BLaER1 treated with 17β-estradiol and CSF1 and Interleukin-3, amounts not matched to agents 10 nM and 100 nM (cell line): ENCODE measurements around the gene HSFX3.
"Not testable (repeated sequence)": the region's sequence is repeated elsewhere in the genome, so short reads cannot be mapped to it uniquely, and the experiment has no call there.

Experiments
- H3K27ac ChIP-seq, 11 experiments: shearing (Covaris generic); formaldehyde crosslinking; 2 replicates each; pipeline ENCODE4 v1.8.1; 2022
- H3K27me3 ChIP-seq, 11 experiments: shearing (Covaris generic); formaldehyde crosslinking; 2 replicates each; pipeline ENCODE4 v1.8.1; 2022
- H3K36me3 ChIP-seq, 11 experiments: shearing (Covaris generic); formaldehyde crosslinking; 2 replicates each; pipeline ENCODE4 v1.8.1; 2022
- H3K4me1 ChIP-seq, 10 experiments: shearing (Covaris generic); formaldehyde crosslinking; 2 replicates each; pipeline ENCODE4 v1.8.1; 2022
- H3K4me2 ChIP-seq, 11 experiments: shearing (Covaris generic); formaldehyde crosslinking; 2 replicates each; pipeline ENCODE4 v1.8.1; 2022
- H3K4me3 ChIP-seq, 10 experiments: shearing (Covaris generic); formaldehyde crosslinking; 2 replicates each; pipeline ENCODE4 v1.8.1; 2022
- H3K9ac ChIP-seq, 11 experiments: shearing (Covaris generic); formaldehyde crosslinking; 2 replicates each; pipeline ENCODE4 v1.8.1; 2022
- H3K9me3 ChIP-seq, 11 experiments: shearing (Covaris generic); formaldehyde crosslinking; replicated peaks in 1 of 11; 2 replicates each; pipeline ENCODE4 v1.8.1; 2022
- H4K20me1 ChIP-seq, 11 experiments: shearing (Covaris generic); formaldehyde crosslinking; 2 replicates each; pipeline ENCODE4 v1.8.1; 2022
- Cebpa-rat ChIP-seq, 11 experiments: shearing (Covaris generic); IDR thresholded peaks; 2 replicates each; pipeline ENCODE4 v1.8.1; 2022

HSFX3 gene

GRCh38 chrX:149531599-149531998 is 18.1 kb downstream of the HSFX3 start:
- Histone ChIP-seq H3K4me3 (no peak overlapping the region), H3K4me1 (peaks cover 0 to 38% (median 12%) of the 10 kb centered on the region in 10 experiments; a peak in 15 of 20 replicates), H3K4me2 (peak overlapping the region in 8 of 11 experiments; percentile 32 to 85 (median 61); a peak in 14 of 22 replicates), H3K27ac (peak overlapping the region in 9 of 11 experiments; percentile 38 to 63 (median 54); a peak in 16 of 22 replicates), H3K9ac (peak overlapping the region in 5 of 11 experiments; percentile 4 to 22 (median 18); a peak in 2 of 22 replicates), H3K27me3 (peaks cover 0 to 17% (median 6%) of the 10 kb centered on the region in 11 experiments; a peak in 11 of 22 replicates), H3K36me3 (no peaks in the 10 kb centered on the region), H4K20me1 (no peaks in the 10 kb centered on the region; a peak in 1 of 22 replicates), H3K9me3 (no peaks in the 10 kb centered on the region)
- no peak for TF ChIP-seq Cebpa-rat (IDR thresholded peaks at IDR 0.05)

DNA sequence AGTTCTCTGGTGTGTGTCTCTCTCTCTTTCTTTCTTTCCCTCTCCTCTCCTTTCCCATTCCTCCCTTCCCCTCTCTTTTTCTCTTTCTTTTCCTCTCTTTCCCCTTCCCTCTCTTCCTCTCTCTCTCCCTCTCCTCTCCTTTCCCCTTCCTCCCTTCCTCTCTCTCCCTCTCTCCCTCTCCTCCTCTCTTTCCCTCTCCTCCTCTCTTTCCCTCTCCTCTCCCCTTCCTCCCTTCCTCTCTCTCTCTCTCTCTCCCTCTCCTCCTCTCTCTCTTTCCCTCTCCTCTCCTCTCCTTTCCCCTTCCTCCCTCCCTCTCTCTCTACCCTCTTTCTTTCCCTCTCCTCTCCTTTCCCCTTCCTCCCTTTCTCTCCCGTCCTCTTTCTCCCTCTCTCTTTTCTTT is 21.3 kb downstream of the HSFX3 start:
- no peaks in the 10 kb centered on the region for H3K27me3 ChIP-seq
- H3K9me3 ChIP-seq, result no peaks in the 10 kb centered on the region
- H3K4me1 ChIP-seq, result peaks cover 17 to 43% (median 34%) of the 10 kb centered on the region in 10 experiments
- TF ChIP-seq Cebpa-rat (IDR thresholded peaks at IDR 0.05), result no peak
- H3K36me3 ChIP-seq, result no peaks in the 10 kb centered on the region
- no peak overlapping the region for H3K4me3 ChIP-seq
- no peak overlapping the region for H3K9ac ChIP-seq
- H3K27ac ChIP-seq, result peak overlapping the region in 1 of 11 experiments; percentile 9; a peak in 1 of 22 replicates
- no peaks in the 10 kb centered on the region for H4K20me1 ChIP-seq
- no peak overlapping the region for H3K4me2 ChIP-seq

DNA sequence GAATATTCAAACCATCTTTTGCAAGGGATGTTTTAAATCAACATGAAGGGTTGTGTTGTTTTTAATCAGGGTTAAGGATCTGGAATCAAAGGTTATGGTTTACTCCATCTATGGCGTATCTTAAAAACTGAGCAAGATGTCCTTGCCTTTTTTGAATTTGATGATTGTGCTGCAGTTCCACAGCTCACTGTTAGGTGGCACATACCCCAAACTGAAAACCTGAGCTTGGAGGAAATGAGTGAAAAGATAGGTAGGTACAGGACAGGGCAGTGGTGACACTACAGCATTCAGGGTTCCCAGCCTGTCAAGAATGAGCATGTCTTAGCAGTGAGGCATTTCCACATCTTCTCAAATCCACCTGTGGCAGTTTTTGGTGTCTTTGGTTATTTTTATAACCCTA is 22.0 kb downstream of the HSFX3 start:
- Histone ChIP-seq H4K20me1 (no peaks in the 10 kb centered on the region), H3K27me3 (no peaks in the 10 kb centered on the region), H3K4me2 (no peak overlapping the region), H3K9me3 (no peaks in the 10 kb centered on the region), H3K9ac (no peak overlapping the region), H3K27ac (no peak overlapping the region), H3K36me3 (no peaks in the 10 kb centered on the region), H3K4me1 (peaks cover 17 to 48% (median 34%) of the 10 kb centered on the region in 10 experiments), H3K4me3 (no peak overlapping the region)
- TF ChIP-seq Cebpa-rat (IDR thresholded peaks at IDR 0.05), result no peak

- H3K9me3 ChIP-seq, H4K20me1 ChIP-seq, H3K36me3 ChIP-seq, H3K27me3 ChIP-seq, H3K4me3 ChIP-seq: not testable (repeated sequence)
- peak overlapping the region in 9 of 11 experiments; percentile 26 to 68 (median 41); a peak in 16 of 22 replicates for H3K4me2 ChIP-seq
- peaks cover 17 to 45% (median 28%) of the 10 kb centered on the region in 10 experiments for H3K4me1 ChIP-seq
- H3K9ac ChIP-seq, result peak overlapping the region in 3 of 11 experiments; percentile 42 to 56 (median 48); a peak in 4 of 22 replicates
- peak overlapping the region; percentile 56 to 82 (median 69); a peak in 21 of 22 replicates for H3K27ac ChIP-seq
Measured at GRCh38 chrX:149526318-149527033, 23.2 kb downstream of the HSFX3 start.

DNA sequence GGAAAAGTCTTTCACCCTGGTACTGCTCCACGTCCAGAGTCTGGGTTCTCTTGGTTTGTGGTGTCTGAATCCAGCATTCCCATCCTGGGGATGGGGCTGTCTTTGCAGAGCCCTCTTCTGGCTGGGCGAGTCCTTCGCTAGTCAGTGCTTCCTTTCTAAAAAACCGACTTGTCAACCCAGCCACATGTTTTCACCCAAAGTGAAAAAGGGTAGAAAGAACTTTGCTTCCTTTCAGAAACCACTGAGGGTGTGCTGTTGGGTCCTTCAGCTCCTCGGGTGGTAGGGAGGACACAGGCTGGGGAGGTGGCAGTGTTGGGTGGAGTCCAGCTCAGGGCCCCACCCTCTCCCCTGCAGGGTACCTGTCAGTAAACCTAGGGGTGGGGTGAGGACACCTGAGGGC is 23.8 kb downstream of the HSFX3 start:
- H3K4me1 ChIP-seq, result peaks cover 17 to 39% (median 23%) of the 10 kb centered on the region in 10 experiments
- not testable (repeated sequence) for H3K36me3 ChIP-seq, H3K9me3 ChIP-seq, H4K20me1 ChIP-seq, H3K4me3 ChIP-seq, H3K27me3 ChIP-seq
- peak overlapping the region; percentile 56 to 82 (median 69); a peak in 21 of 22 replicates for H3K27ac ChIP-seq
- H3K4me2 ChIP-seq, result peak overlapping the region in 9 of 11 experiments; percentile 26 to 68 (median 41); a peak in 17 of 22 replicates
- H3K9ac ChIP-seq, result peak overlapping the region in 4 of 11 experiments; percentile 31 to 56 (median 45); a peak in 4 of 22 replicates

DNA sequence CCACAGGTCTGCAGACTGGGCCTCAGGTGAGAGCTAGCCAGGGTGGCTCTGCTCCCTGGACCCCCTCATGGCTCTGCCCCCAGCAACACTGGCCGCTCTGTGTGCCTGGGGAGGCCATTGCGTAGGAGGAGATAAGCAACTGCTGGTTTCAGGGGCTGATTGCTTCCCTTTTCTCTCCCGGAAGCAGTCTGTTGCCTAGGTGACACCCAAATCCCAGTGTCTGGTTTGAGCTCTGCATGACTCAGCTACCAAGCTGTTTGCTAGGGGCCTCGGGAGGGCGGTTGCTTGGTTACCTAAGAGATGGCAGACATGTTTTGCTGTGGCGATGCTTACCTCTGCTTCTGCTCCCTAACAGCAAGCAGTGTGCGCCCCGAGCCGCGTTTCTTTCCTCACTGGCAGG is 24.3 kb downstream of the HSFX3 start:
- H3K4me3 ChIP-seq, H3K9me3 ChIP-seq, H4K20me1 ChIP-seq, H3K27me3 ChIP-seq, H3K36me3 ChIP-seq: not testable (repeated sequence)
- Histone ChIP-seq H3K4me2 (peak overlapping the region; percentile 21 to 66 (median 44); a peak in 17 of 22 replicates), H3K27ac (peak overlapping the region in 10 of 11 experiments; percentile 59 to 82 (median 70); a peak in 20 of 22 replicates), H3K4me1 (peaks cover 17 to 37% (median 23%) of the 10 kb centered on the region in 10 experiments), H3K9ac (peak overlapping the region in 5 of 11 experiments; percentile 17 to 48 (median 36); a peak in 2 of 22 replicates)

- no peaks in the 10 kb centered on the region for H3K36me3 ChIP-seq
- H3K27ac ChIP-seq, result no peak overlapping the region
- H3K9me3 ChIP-seq, result no peaks in the 10 kb centered on the region
- H4K20me1 ChIP-seq, result no peaks in the 10 kb centered on the region
- 0 out of 22 replicates have a peak overlapping the region, but pooled peaks of 1 of the 11 experiments have one; percentile 6 for H3K4me2 ChIP-seq
- peaks cover 17 to 37% (median 23%) of the 10 kb centered on the region in 10 experiments for H3K4me1 ChIP-seq
- TF ChIP-seq Cebpa-rat (IDR thresholded peaks at IDR 0.05), result no peak
- no peak overlapping the region for H3K9ac ChIP-seq
- H3K27me3 ChIP-seq, result no peaks in the 10 kb centered on the region
- no peak overlapping the region for H3K4me3 ChIP-seq
Measured at GRCh38 chrX:149522916-149523315, 26.8 kb downstream of the HSFX3 start.

- Histone ChIP-seq H3K4me2 (no peak overlapping the region), H3K27ac (no peak overlapping the region), H3K27me3 (no peaks in the 10 kb centered on the region), H3K9me3 (no peaks in the 10 kb centered on the region), H3K4me1 (peaks cover 17 to 37% (median 22%) of the 10 kb centered on the region in 10 experiments), H3K9ac (no peak overlapping the region), H3K36me3 (no peaks in the 10 kb centered on the region), H3K4me3 (no peak overlapping the region), H4K20me1 (no peaks in the 10 kb centered on the region)
- TF ChIP-seq Cebpa-rat (IDR thresholded peaks at IDR 0.05), result no peak
Measured at GRCh38 chrX:149521438-149521837, 28.3 kb downstream of the HSFX3 start.

GRCh38 chrX:149520636-149521277 is 29.0 kb downstream of the HSFX3 start:
- H3K4me1 ChIP-seq, result peaks cover 12 to 37% (median 21%) of the 10 kb centered on the region in 10 experiments
- not testable (repeated sequence) for H3K36me3 ChIP-seq, H3K9me3 ChIP-seq, H3K27ac ChIP-seq, H3K9ac ChIP-seq, H3K27me3 ChIP-seq, H3K4me2 ChIP-seq, H4K20me1 ChIP-seq, H3K4me3 ChIP-seq
